PC-9 (cell line): ENCODE results near the gene CNGA1.
"Not testable (repeated sequence)": the region's sequence is repeated elsewhere in the genome, so short reads cannot be mapped to it uniquely, and the experiment has no call there.

ENCODE experiments used
- CTCF ChIP-seq: fragments of 200-600 bp; sonication (generic); conservative IDR thresholded peaks from 2 replicates; pipeline ENCODE4 v1.6.1; 2017; ENCODE audit warnings: mixed run types, antibody characterized with exemption, mild to moderate bottlenecking, moderate library complexity
- EZH2 ChIP-seq: fragments of 200-600 bp; sonication (generic); IDR thresholded peaks from 2 replicates; pipeline ENCODE4 v1.8.0; 2017; ENCODE audit warnings: antibody characterized with exemption, low read depth

- not testable (repeated sequence) for TF ChIP-seq CTCF, EZH2
Observed at GRCh38 chr4:47923261-47923608, 93.2 kb downstream of the CNGA1 start.
